GM12891 (cell line): ENCODE data around the gene RASSF1.
A peak's percentile ranks its signal among the peaks of the same experiment; 100 is the strongest.

ENCODE experiments used
- DNase-seq: peaks from one replicate; pipeline ENCODE4 v3.0.0; 2011; ENCODE audit warnings: low spot score; ENCODE audit not compliant: insufficient read length
- FAIRE-seq: peaks from 2 replicates; lab custom pipeline; 2011; peaks lifted over from hg19 to GRCh38; lab: Jason Lieb, UNC
- PAX5 ChIP-seq: IDR thresholded peaks from 2 replicates; pipeline ENCODE4 v1.6.1; 2011; ENCODE audit warnings: low read length, moderate library complexity, mild to moderate bottlenecking; ENCODE audit not compliant: insufficient read depth, severe bottlenecking
- POLR2A ChIP-seq: IDR thresholded peaks from 2 replicates; pipeline ENCODE4 v1.6.1; 2011; ENCODE audit warnings: low read depth, low read length, control low read depth
- POLR2AphosphoS5 ChIP-seq: IDR thresholded peaks from 2 replicates; pipeline ENCODE4 v1.6.1; 2011; ENCODE audit warnings: low read depth, low read length, control low read depth
- POU2F2 ChIP-seq: IDR thresholded peaks from 2 replicates; pipeline ENCODE4 v1.6.1; 2011; ENCODE audit warnings: low read depth, mild to moderate bottlenecking, control low read depth, low read length, moderate library complexity
- SPI1 ChIP-seq: IDR thresholded peaks from 2 replicates; pipeline ENCODE4 v1.6.1; 2011; ENCODE audit warnings: low read depth, low read length, control low read depth
- TAF1 ChIP-seq: IDR thresholded peaks from 2 replicates; pipeline ENCODE4 v1.6.1; 2011; ENCODE audit warnings: low read depth, low read length, control low read depth

The RASSF1 gene

GRCh38 chr3:50354850-50355249 is 14.2 kb upstream of the RASSF1 start:
- DNase-seq (no peak), FAIRE-seq (no peak)
- no peak for TF ChIP-seq POLR2AphosphoS5
- no peak for TF ChIP-seq POLR2A
- no peak for TF ChIP-seq PAX5
- no peak for TF ChIP-seq TAF1
- no peak for TF ChIP-seq POU2F2
- no peak for TF ChIP-seq SPI1

GRCh38 chr3:50354186-50354764 is 13.6 kb upstream of the RASSF1 start:
- TF ChIP-seq POLR2AphosphoS5: no peak
- no peak for TF ChIP-seq POLR2A
- no peak for TF ChIP-seq POU2F2
- TF ChIP-seq SPI1: no peak
- TF ChIP-seq PAX5: no peak
- no peak for TF ChIP-seq TAF1
- FAIRE-seq (no peak), DNase-seq (no peak)

GRCh38 chr3:50353245-50354004 is 12.8 kb upstream of the RASSF1 start:
- TF ChIP-seq SPI1: no peak
- TF ChIP-seq POLR2A: 0 out of 2 replicates have a peak, but pooled peaks have one; percentile 13
- TF ChIP-seq TAF1: no peak
- no peak for TF ChIP-seq PAX5
- TF ChIP-seq POLR2AphosphoS5: peak; percentile 48; the same call in 1 of the 2 replicates
- TF ChIP-seq POU2F2: no peak
- no peak for FAIRE-seq
- DNase-seq: no peak

- TF ChIP-seq POU2F2: no peak
- no peak for TF ChIP-seq TAF1
- TF ChIP-seq POLR2AphosphoS5: no peak
- TF ChIP-seq PAX5: no peak
- no peak for TF ChIP-seq SPI1
- no peak for TF ChIP-seq POLR2A
- DNase-seq (no peak), FAIRE-seq (no peak)
Measured at GRCh38 chr3:50352781-50353180, 12.1 kb upstream of the RASSF1 start.

- TF ChIP-seq POU2F2 (0 out of 2 replicates have a peak, but pooled peaks have one; percentile 2), POLR2AphosphoS5 (no peak)
- no peak for FAIRE-seq
- no peak for DNase-seq
Measured at GRCh38 chr3:50351323-50351697, 10.7 kb upstream of the RASSF1 start.

GRCh38 chr3:50350527-50351322 is 10.1 kb upstream of the RASSF1 start, which contains the start of the genes CYB561D2 and NPRL2:
Gene CYB561D2 (plus strand): TSS chr3:50350862. CDS start chr3:50351434, 572 bp downstream.
Gene NPRL2 (minus strand): TSS chr3:50350775. CDS start chr3:50350652, 123 bp downstream.
- DNase-seq: peak; percentile 98
- peak; percentile 99 for FAIRE-seq
- peak; percentile 95 for TF ChIP-seq POLR2A
- TF ChIP-seq PAX5: no peak
- TF ChIP-seq POLR2AphosphoS5: peak; percentile 88
- peak; percentile 81 for TF ChIP-seq POU2F2
- TF ChIP-seq TAF1: peak; percentile 76

GRCh38 chr3:50350213-50350526 is 9.5 kb upstream of the RASSF1 start:
- no peak for FAIRE-seq
- DNase-seq: no peak
- TF ChIP-seq PAX5 (no peak), POLR2AphosphoS5 (no peak), POLR2A (no peak)

GRCh38 chr3:50347187-50347813 is 6.7 kb upstream of the RASSF1 start:
- DNase-seq (no peak), FAIRE-seq (peak; percentile 74)
- no peak for TF ChIP-seq SPI1
- TF ChIP-seq POU2F2: no peak
- TF ChIP-seq POLR2A: no peak
- TF ChIP-seq TAF1: no peak
- no peak for TF ChIP-seq POLR2AphosphoS5
- no peak for TF ChIP-seq PAX5

- peak; percentile 80 for DNase-seq
- TF ChIP-seq POU2F2: no peak
- TF ChIP-seq SPI1: no peak
- no peak for TF ChIP-seq PAX5
- TF ChIP-seq TAF1: no peak
- TF ChIP-seq POLR2AphosphoS5: no peak
- TF ChIP-seq POLR2A: no peak
Measured at GRCh38 chr3:50345586-50346234, 5.1 kb upstream of the RASSF1 start, which contains the start of gene ZMYND10. Gene ZMYND10 (minus strand): TSS chr3:50345732. CDS start chr3:50345579, 153 bp downstream.

More at GRCh38 chr3:50345586-50346234, 5.1 kb upstream of the RASSF1 start, which contains the start of gene ZMYND10:
- FAIRE-seq: peak; percentile 98
